Measurements from ENCODE around the gene PDE4D.

PDE4D gene

DNA sequence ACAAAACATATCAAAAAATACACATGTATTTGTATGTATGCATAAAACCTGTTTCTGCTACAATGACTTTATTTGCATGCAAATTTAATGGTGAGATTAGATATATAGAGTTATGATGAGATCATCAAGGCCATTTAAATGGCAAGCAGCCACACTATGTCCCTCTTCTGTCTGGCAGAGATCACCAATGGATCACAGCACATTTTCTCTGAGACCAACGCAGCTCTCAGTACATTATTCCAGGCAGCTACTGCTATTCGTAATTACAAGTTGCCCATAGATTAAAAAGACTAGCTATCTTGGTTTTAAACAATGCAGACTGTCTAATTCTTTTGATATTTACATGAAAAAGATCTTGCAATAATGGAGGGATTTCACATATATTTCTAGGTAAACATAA lies 629.5 kb downstream of the PDE4D start:
- H3K36me3 ChIP-seq, result no peaks in the 10 kb centered on the region
- H3K4me3 ChIP-seq (ENCODE audit: low read depth, low read length), result no peak overlapping the region
- H3K27ac ChIP-seq, result no peak overlapping the region
- H3K9me3 ChIP-seq (ENCODE audit: severe bottlenecking), result no peaks in the 10 kb centered on the region
- TF ChIP-seq, protein P1, sequence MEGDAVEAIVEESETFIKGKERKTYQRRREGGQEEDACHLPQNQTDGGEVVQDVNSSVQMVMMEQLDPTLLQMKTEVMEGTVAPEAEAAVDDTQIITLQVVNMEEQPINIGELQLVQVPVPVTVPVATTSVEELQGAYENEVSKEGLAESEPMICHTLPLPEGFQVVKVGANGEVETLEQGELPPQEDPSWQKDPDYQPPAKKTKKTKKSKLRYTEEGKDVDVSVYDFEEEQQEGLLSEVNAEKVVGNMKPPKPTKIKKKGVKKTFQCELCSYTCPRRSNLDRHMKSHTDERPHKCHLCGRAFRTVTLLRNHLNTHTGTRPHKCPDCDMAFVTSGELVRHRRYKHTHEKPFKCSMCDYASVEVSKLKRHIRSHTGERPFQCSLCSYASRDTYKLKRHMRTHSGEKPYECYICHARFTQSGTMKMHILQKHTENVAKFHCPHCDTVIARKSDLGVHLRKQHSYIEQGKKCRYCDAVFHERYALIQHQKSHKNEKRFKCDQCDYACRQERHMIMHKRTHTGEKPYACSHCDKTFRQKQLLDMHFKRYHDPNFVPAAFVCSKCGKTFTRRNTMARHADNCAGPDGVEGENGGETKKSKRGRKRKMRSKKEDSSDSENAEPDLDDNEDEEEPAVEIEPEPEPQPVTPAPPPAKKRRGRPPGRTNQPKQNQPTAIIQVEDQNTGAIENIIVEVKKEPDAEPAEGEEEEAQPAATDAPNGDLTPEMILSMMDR (IDR thresholded peaks at IDR 0.05; ENCODE audit: low read depth, low read length), result no peak
- DNase-seq, result no peak
- no peaks in the 10 kb centered on the region for H3K27me3 ChIP-seq (ENCODE audit: insufficient read depth, low read depth, severe bottlenecking)

DNA sequence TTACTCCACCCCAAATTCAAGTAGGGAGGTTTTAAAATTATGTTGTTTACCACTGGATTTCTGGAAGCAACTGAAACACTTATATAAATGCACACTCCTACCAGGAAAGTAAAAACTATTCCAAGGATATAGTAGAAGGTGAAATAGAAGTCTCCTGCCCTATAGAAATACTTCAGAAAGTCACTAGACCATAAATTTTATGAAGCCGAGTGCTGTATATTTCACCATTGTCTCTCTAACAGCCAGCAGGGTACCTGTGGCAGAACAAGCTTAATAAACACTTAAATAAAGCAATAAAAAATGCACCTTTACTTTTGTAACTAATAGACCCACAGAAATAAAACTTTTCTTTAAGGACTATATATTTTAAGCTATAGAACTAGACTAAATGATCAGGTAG lies 631.6 kb downstream of the PDE4D start:
- Histone ChIP-seq H3K4me3 (ENCODE audit: low read depth, low read length) (no peak overlapping the region), H3K9me3 (ENCODE audit: severe bottlenecking) (no peaks in the 10 kb centered on the region), H3K36me3 (no peaks in the 10 kb centered on the region), H3K27me3 (ENCODE audit: insufficient read depth, low read depth, severe bottlenecking) (no peaks in the 10 kb centered on the region), H3K27ac (no peak overlapping the region)
- DNase-seq, result no peak
- TF ChIP-seq, protein P1 (IDR thresholded peaks at IDR 0.05; ENCODE audit: low read depth, low read length), result no peak

DNA sequence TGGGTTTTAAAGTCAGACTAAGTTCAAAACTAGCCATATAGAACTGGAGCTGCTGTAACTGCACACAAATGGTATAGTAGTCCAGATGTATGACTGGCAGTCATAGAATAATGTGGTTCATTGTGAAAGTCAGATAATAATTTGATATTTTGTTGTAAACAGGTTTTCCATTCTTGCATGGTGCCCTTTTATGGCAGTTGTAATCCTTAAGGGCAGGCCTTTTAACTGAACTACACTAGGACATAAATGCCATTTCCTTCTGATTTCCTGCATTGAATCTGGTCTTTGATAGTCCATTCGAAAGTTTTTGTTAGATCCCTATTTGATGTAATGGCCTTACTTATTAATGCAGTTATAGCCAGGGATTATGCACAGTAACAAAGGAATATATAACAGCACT lies 632.6 kb downstream of the PDE4D start:
- H3K36me3 ChIP-seq, result no peaks in the 10 kb centered on the region

DNA sequence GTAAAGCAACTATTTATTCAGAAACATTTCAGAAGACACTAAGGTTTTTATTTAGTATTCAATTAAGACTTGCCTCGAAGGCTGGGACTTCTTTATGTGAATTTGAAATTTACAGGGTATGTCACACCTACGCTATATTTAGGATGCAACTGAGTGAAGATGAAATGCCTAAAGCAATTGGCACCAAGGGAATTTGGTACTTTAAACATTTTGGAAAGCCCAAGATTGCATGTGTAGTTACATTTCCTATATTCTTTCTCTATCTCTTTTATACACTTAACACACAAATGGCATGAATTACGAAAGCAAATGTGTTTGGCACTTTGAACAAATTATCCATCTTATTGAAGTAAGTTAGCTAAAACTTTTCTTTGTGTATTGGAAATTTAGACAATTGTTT lies 633.3 kb downstream of the PDE4D start:
- TF ChIP-seq, protein P1 (IDR thresholded peaks at IDR 0.05; ENCODE audit: low read depth, low read length), result no peak
- no peak overlapping the region for H3K4me3 ChIP-seq (ENCODE audit: low read depth, low read length)
- DNase-seq, result no peak
- no peaks in the 10 kb centered on the region for H3K36me3 ChIP-seq
- H3K9me3 ChIP-seq (ENCODE audit: severe bottlenecking), result no peaks in the 10 kb centered on the region
- no peaks in the 10 kb centered on the region for H3K27me3 ChIP-seq (ENCODE audit: insufficient read depth, low read depth, severe bottlenecking)
- no peak overlapping the region for H3K27ac ChIP-seq

More for the DNA sequence above, 632.6 kb downstream of the PDE4D start:
- TF ChIP-seq, protein P1 (IDR thresholded peaks at IDR 0.05; ENCODE audit: low read depth, low read length), result no peak
- no peak for DNase-seq
- H3K27me3 ChIP-seq (ENCODE audit: insufficient read depth, low read depth, severe bottlenecking), result no peaks in the 10 kb centered on the region
- no peak overlapping the region for H3K27ac ChIP-seq
- no peaks in the 10 kb centered on the region for H3K9me3 ChIP-seq (ENCODE audit: severe bottlenecking)
- H3K4me3 ChIP-seq (ENCODE audit: low read depth, low read length), result no peak overlapping the region

DNA sequence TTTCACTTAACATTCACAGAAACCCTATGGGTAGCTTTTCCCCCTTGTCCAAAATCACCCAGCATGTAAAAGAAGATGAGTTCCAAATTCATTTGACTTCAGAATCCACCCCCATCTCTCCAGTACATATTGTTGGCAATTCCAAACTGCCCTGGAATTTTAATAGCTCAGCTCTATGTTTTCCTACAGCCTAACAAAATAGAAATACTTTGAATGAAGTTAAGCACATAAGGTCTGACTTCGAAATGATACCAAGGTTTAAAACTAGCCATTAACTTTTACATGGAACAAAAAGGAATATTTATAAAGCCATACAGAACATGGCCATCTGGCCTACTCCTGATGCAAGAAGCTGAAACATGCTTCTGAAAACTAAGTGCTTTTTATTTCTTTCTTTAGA lies 634.3 kb downstream of the PDE4D start:
- no peak for DNase-seq
- Histone ChIP-seq H3K36me3 (no peaks in the 10 kb centered on the region), H3K4me3 (ENCODE audit: low read depth, low read length) (no peak overlapping the region), H3K27ac (no peak overlapping the region), H3K27me3 (ENCODE audit: insufficient read depth, low read depth, severe bottlenecking) (no peaks in the 10 kb centered on the region), H3K9me3 (ENCODE audit: severe bottlenecking) (no peaks in the 10 kb centered on the region)
- TF ChIP-seq, protein P1 (IDR thresholded peaks at IDR 0.05; ENCODE audit: low read depth, low read length), result no peak
